H1 (cell line): Measurements from ENCODE around the gene PCSK9. TPM values are rescaled to one million over a fixed set of nuclear protein-coding genes. Genes with fewer than 3 reads are reported as not detected.

ENCODE experiments used
- CTCF ChIA-PET: fragments of 300-600 bp; sonication (Branson Sonifier 250); formaldehyde crosslinking; loops from one replicate; lab custom pipeline; 2021; ENCODE audit not compliant: partially characterized antibody; lab: Charles Lee
- POLR2A ChIA-PET: fragments of 300-600 bp; sonication (Branson Sonifier 250); formaldehyde crosslinking; loops from one replicate; lab custom pipeline; 2021; ENCODE audit warnings: inconsistent platforms; ENCODE audit not compliant: partially characterized antibody; lab: Charles Lee
- DNase-seq, 2 experiments: peaks; one replicate each; pipeline versions ENCODE4 v3.0.0 to v3.0.0-alpha.2; 2010 to 2022; ENCODE audit warnings: low spot score in 2 of 2, low read depth in 1 of 2, mixed read lengths in 1 of 2
- FAIRE-seq: peaks from 2 replicates; lab custom pipeline; 2011; peaks lifted over from hg19 to GRCh38; lab: Jason Lieb, UNC
- H2AFZ ChIP-seq: 2 replicates; pipeline ENCODE4 v1.8.1; 2012; ENCODE audit warnings: low read length, inconsistent platforms
- H2AK5ac ChIP-seq: 2 replicates; pipeline ENCODE4 v1.6.1; 2013; ENCODE audit warnings: low read depth, low read length
- H2BK120ac ChIP-seq: replicated peaks from 2 replicates; pipeline ENCODE3; 2013; ENCODE audit warnings: low read depth, low read length, inconsistent platforms
- H2BK12ac ChIP-seq: 2 replicates; pipeline ENCODE4 v1.6.1; 2013; ENCODE audit warnings: low read depth, low read length
- H2BK15ac ChIP-seq: 2 replicates; pipeline ENCODE4 v1.6.1; 2013; ENCODE audit warnings: low read length
- H2BK20ac ChIP-seq: 2 replicates; pipeline ENCODE4 v1.6.1; 2013; ENCODE audit warnings: low read length
- H2BK5ac ChIP-seq: 2 replicates; pipeline ENCODE4 v1.6.1; 2013; ENCODE audit warnings: low read depth, low read length
- H3K14ac ChIP-seq: 2 replicates; pipeline ENCODE4 v1.6.1; 2013; ENCODE audit warnings: inconsistent platforms; ENCODE audit not compliant: insufficient read length
- H3K18ac ChIP-seq: 2 replicates; pipeline ENCODE4 v1.6.1; 2013; ENCODE audit warnings: low read length; ENCODE audit errors: extremely low read depth
- H3K23ac ChIP-seq: 2 replicates; pipeline ENCODE4 v1.6.1; 2013; ENCODE audit warnings: inconsistent platforms; ENCODE audit not compliant: insufficient read length
- H3K23me2 ChIP-seq: 2 replicates; pipeline ENCODE4 v1.6.1; 2013; ENCODE audit warnings: low read depth, low read length
- H3K27ac ChIP-seq: 2 replicates; pipeline ENCODE4 v1.6.1; 2011; ENCODE audit warnings: low read depth, low read length, inconsistent platforms
- H3K27me3 ChIP-seq, 4 experiments: replicated peaks in 1 of 4; 1 replicate in 1 of 4; 2 replicates in 3 of 4; pipeline versions ENCODE4 v1.6.1 to v1.8.1; 2011 to 2013; ENCODE audit warnings: low read length in 3 of 4, mild to moderate bottlenecking in 3 of 4, inconsistent platforms in 2 of 4, mixed read lengths in 2 of 4, moderate library complexity in 1 of 4; ENCODE audit not compliant: control insufficient read depth in 3 of 4, insufficient read depth in 3 of 4; ENCODE audit errors: extremely low read depth in 1 of 4
- H3K36me3 ChIP-seq, 4 experiments: 2 replicates each; pipeline versions ENCODE4 v1.6.1 to v1.8.1; 2011 to 2013; ENCODE audit warnings: mild to moderate bottlenecking in 4 of 4, low read length in 3 of 4, moderate library complexity in 2 of 4, control low read depth in 1 of 4, inconsistent platforms in 1 of 4; ENCODE audit not compliant: insufficient read depth in 4 of 4, control insufficient read depth in 2 of 4
- H3K4ac ChIP-seq: replicated peaks from 2 replicates; pipeline ENCODE3; 2013; ENCODE audit warnings: low read length, low read depth, mixed read lengths, inconsistent platforms; ENCODE audit not compliant: insufficient read length
- H3K4me1 ChIP-seq, 4 experiments: replicated peaks in 1 of 4; 1 replicate in 1 of 4; 2 replicates in 3 of 4; pipeline versions ENCODE4 v1.6.1 to v1.8.1; 2011 to 2013; ENCODE audit warnings: low read length in 3 of 4, inconsistent platforms in 2 of 4, mixed read lengths in 1 of 4; ENCODE audit not compliant: insufficient read depth in 4 of 4, control insufficient read depth in 3 of 4
- H3K4me2 ChIP-seq, 2 experiments: 2 replicates each; pipeline versions ENCODE4 v1.6.1 to v1.8.1; 2011 to 2013; ENCODE audit warnings: low read depth in 2 of 2, low read length in 2 of 2, control low read depth in 1 of 2, inconsistent platforms in 1 of 2, mild to moderate bottlenecking in 1 of 2; ENCODE audit not compliant: insufficient read depth in 1 of 2
- H3K4me3 ChIP-seq, 4 experiments: fragments of 200-600, 300-600 bp in 1 of 4; sonication (generic), shearing (Covaris generic), sonication (Bioruptor Twin) in 1 of 4; 2 replicates each; pipeline versions ENCODE4 v1.5.1 to v1.8.1; 2011 to 2016; ENCODE audit warnings: low read length in 4 of 4, low read depth in 3 of 4, control low read depth in 2 of 4, inconsistent platforms in 2 of 4, mild to moderate bottlenecking in 2 of 4, mixed read lengths in 1 of 4, moderate library complexity in 1 of 4; ENCODE audit not compliant: insufficient read depth in 2 of 4; ENCODE audit errors: extremely low read depth in 1 of 4
- H3K56ac ChIP-seq: replicated peaks from 2 replicates; pipeline ENCODE3; 2013; ENCODE audit warnings: low read depth, mild to moderate bottlenecking, mixed read lengths, low read length, inconsistent platforms; ENCODE audit not compliant: insufficient read length
- H3K79me1 ChIP-seq: 2 replicates; pipeline ENCODE4 v1.6.1; 2013; ENCODE audit warnings: low read depth, low read length, control low read depth
- H3K79me2 ChIP-seq, 2 experiments: 2 replicates each; pipeline versions ENCODE4 v1.6.1 to v1.8.1; 2012 to 2013; ENCODE audit warnings: low read length in 2 of 2, mild to moderate bottlenecking in 2 of 2, inconsistent platforms in 1 of 2; ENCODE audit not compliant: insufficient read depth in 2 of 2, control insufficient read depth in 1 of 2
- H3K9ac ChIP-seq, 4 experiments: replicated peaks in 1 of 4; 1 replicate in 1 of 4; 2 replicates in 3 of 4; pipeline versions ENCODE4 v1.6.1 to v1.8.1; 2011 to 2013; ENCODE audit warnings: low read depth in 3 of 4, low read length in 3 of 4, control low read depth in 2 of 4, mild to moderate bottlenecking in 2 of 4, moderate library complexity in 2 of 4, inconsistent platforms in 1 of 4; ENCODE audit errors: extremely low read depth in 1 of 4
- H3K9me3 ChIP-seq, 2 experiments: 2 replicates each; pipeline versions ENCODE4 v1.6.1 to v1.8.1; 2012 to 2013; ENCODE audit warnings: mild to moderate bottlenecking in 2 of 2, moderate library complexity in 2 of 2, control low read depth in 1 of 2, inconsistent platforms in 1 of 2, low read depth in 1 of 2, low read length in 1 of 2, mixed read lengths in 1 of 2; ENCODE audit not compliant: insufficient read depth in 2 of 2
- H4K20me1 ChIP-seq, 2 experiments: replicated peaks in 1 of 2; 2 replicates each; pipeline versions ENCODE3 to v1.8.1; 2011 to 2013; ENCODE audit warnings: inconsistent platforms in 2 of 2, low read length in 2 of 2, mild to moderate bottlenecking in 1 of 2; ENCODE audit not compliant: insufficient read depth in 2 of 2, control insufficient read depth in 1 of 2
- H4K5ac ChIP-seq: 2 replicates; pipeline ENCODE4 v1.6.1; 2013; ENCODE audit warnings: low read length, low read depth, mixed read lengths, inconsistent platforms; ENCODE audit not compliant: insufficient read length
- H4K8ac ChIP-seq: 2 replicates; pipeline ENCODE4 v1.8.0; 2013; ENCODE audit warnings: mild to moderate bottlenecking, moderate library complexity, low read length, inconsistent platforms; ENCODE audit not compliant: insufficient read depth; ENCODE audit errors: extremely low read depth
- H4K91ac ChIP-seq: replicated peaks from 2 replicates; pipeline ENCODE3; 2013; ENCODE audit warnings: low read length, mixed read lengths, inconsistent platforms; ENCODE audit not compliant: insufficient read length
- CTCF ChIP-seq, 3 experiments: IDR thresholded peaks; 1 replicate in 2 of 3; 2 replicates in 1 of 3; pipeline versions ENCODE4 v1.5.1 to v1.6.1; 2011; ENCODE audit warnings: low read length in 3 of 3, mild to moderate bottlenecking in 3 of 3, inconsistent platforms in 2 of 3, low read depth in 1 of 3, moderate library complexity in 1 of 3; ENCODE audit not compliant: insufficient read depth in 1 of 3; ENCODE audit errors: control extremely low read depth in 1 of 3
- RAD21 ChIP-seq, 2 experiments: IDR thresholded peaks in 1 of 2; conservative IDR thresholded peaks in 1 of 2; 2 replicates each; pipeline ENCODE4 v1.6.1; 2011; ENCODE audit warnings: low read depth in 2 of 2, low read length in 2 of 2, improper control_type of control experiment in 1 of 2, inconsistent platforms in 1 of 2, mild to moderate bottlenecking in 1 of 2, moderate library complexity in 1 of 2
- TAF7 ChIP-seq: optimal IDR thresholded peaks from 2 replicates; pipeline ENCODE3; 2011; ENCODE audit warnings: low read depth, mild to moderate bottlenecking, inconsistent platforms, low read length, moderate library complexity, borderline replicate concordance
- USF2 ChIP-seq: IDR thresholded peaks from 2 replicates; pipeline ENCODE4 v1.6.1; 2011; ENCODE audit warnings: low read length, improper control_type of control experiment
- ZNF274 ChIP-seq: IDR thresholded peaks from 2 replicates; pipeline ENCODE4 v1.7.0; 2012; ENCODE audit warnings: low read length, borderline replicate concordance; ENCODE audit errors: extremely low read depth
- WGBS, 2 experiments: shearing (Covaris generic) in 1 of 2; methylation state at CpG; one replicate each; pipeline versions ENCODE4 v1.1.6 to v1.1.7; 2013 to 2015; ENCODE audit warnings: low lambda C conversion rate in 2 of 2, mixed read lengths in 2 of 2, inconsistent platforms in 1 of 2, low coverage in 1 of 2, missing lambda C conversion rate in 1 of 2; ENCODE audit not compliant: insufficient replicate concordance in 2 of 2, insufficient coverage in 1 of 2, insufficient read length in 1 of 2; ENCODE audit errors: extremely low coverage in 1 of 2, missing lambda C conversion rate in 1 of 2; 5-methylcytosine and 5-hydroxymethylcytosine counted together
- polyA plus RNA-seq, 7 experiments: library from polyadenylated mRNA; depleted of rRNA in 3 of 7; stranded (reverse) in 5 of 7; unstranded in 2 of 7; fragments of >200 nt in 5 of 7; fragments of 200-250 nt in 2 of 7; gene quantifications; 1 replicate in 5 of 7; 2 replicates in 1 of 7; 4 replicates in 1 of 7; pipeline versions ENCODE4 v1.2.1 to v1.2.3, GENCODE V29; 2011 to 2013; ENCODE audit warnings: missing spikeins in 2 of 7, mixed read lengths in 2 of 7
- total RNA-seq: library from RNA; stranded (reverse); fragmentation: NEBNext Ultra II Directional; extraction: Animal tissue kit (Norgen Biotek cat#: 25700); gene quantifications from 2 replicates; pipeline ENCODE4 v1.2.1, GENCODE V29; 2021

The PCSK9 gene
- total and polyA plus RNA-seq, 2 of the 8 experiments (the other 6 are each of a cell fraction or from before 2014, with no cell fraction given): 22.3 to 32.3 TPM

- Histone ChIP-seq H3K9ac (no peak overlapping the region), H3K4me3 (no peak overlapping the region), H2BK20ac (no peak overlapping the region), H3K4ac (no peak overlapping the region)
- POLR2A ChIA-PET: interaction anchor here (0.5 to 1.4 kb wide), 2 partner anchors 10 to 1077 kb away, joined by 3 to 4 read pairs; no protein-coding TSS in a partner anchor
- peak; percentile 21 to 30; a peak in 2 of 4 replicates for TF ChIP-seq RAD21 (IDR thresholded peaks at IDR 0.05 in 1 of 2, conservative IDR thresholded peaks at IDR 0.05 in 1 of 2; ENCODE audit: low read depth in 2 of 2, low read length in 2 of 2)
- TF ChIP-seq ZNF274: no peak
- TF ChIP-seq TAF7: no peak
- peak in 2 of 3 experiments; percentile 23 to 32; a peak in 2 of 4 replicates for TF ChIP-seq CTCF (IDR thresholded peaks at IDR 0.05; ENCODE audit: control extremely low read depth in 1 of 3, insufficient read depth in 1 of 3, low read depth in 1 of 3, low read length in 3 of 3)
- no peak for TF ChIP-seq USF2
- TF ChIP-seq, all 59 proteins: peak for 2
- H4K8ac ChIP-seq: peak overlapping the region; percentile 14; the same call in 1 of the 2 replicates
- H4K91ac ChIP-seq: no peak overlapping the region
- no peak overlapping the region for H2AFZ ChIP-seq
- FAIRE-seq (no peak), DNase-seq (no peak)
- H3K23me2 ChIP-seq: no peaks in the 10 kb centered on the region
- no peak overlapping the region for H2BK15ac ChIP-seq
- H2BK5ac ChIP-seq: no peak overlapping the region
- peaks cover 0 to 33% of the 10 kb centered on the region in 2 experiments for H4K20me1 ChIP-seq
- no peaks in the 10 kb centered on the region for H3K27me3 ChIP-seq
- H3K36me3 ChIP-seq: peaks cover 0 to 16% (median 2%) of the 10 kb centered on the region in 4 experiments; a peak in 3 of 8 replicates
- no peak overlapping the region for H3K4me2 ChIP-seq
- no peak overlapping the region for H3K18ac ChIP-seq
- CTCF ChIA-PET: interaction anchor here (0.8 to 4.3 kb wide), 20 partner anchors 9 to 112 kb away, joined by 3 to 31 read pairs (median 4); partner anchors contain the start of gene PCSK9
- H3K23ac ChIP-seq: no peak overlapping the region
- H3K4me1 ChIP-seq: no peaks in the 10 kb centered on the region
- H3K14ac ChIP-seq: no peak overlapping the region
- no peak overlapping the region for H2AK5ac ChIP-seq
- no peaks in the 10 kb centered on the region; the same call in none of the 2 replicates for H3K79me1 ChIP-seq
- H4K5ac ChIP-seq: no peak overlapping the region
- WGBS, 2 experiments: 94% methylated on average over 9 of the region's 9 CpGs; no CpG with 5 or more reads in 1 of the 2 experiments
- no peaks in the 10 kb centered on the region for H3K79me2 ChIP-seq
- no peak overlapping the region for H3K56ac ChIP-seq
- H3K9me3 ChIP-seq: no peaks in the 10 kb centered on the region
- no peak overlapping the region for H2BK120ac ChIP-seq
- no peak overlapping the region; the same call in 1 of the 2 replicates for H3K27ac ChIP-seq
- H2BK12ac ChIP-seq: no peak overlapping the region
These were observed 10.0 kb downstream of the PCSK9 start for GRCh38 chr1:55049271-55049913.
